Measurements from ENCODE around the gene EFCAB5.

Gene EFCAB5

DNA sequence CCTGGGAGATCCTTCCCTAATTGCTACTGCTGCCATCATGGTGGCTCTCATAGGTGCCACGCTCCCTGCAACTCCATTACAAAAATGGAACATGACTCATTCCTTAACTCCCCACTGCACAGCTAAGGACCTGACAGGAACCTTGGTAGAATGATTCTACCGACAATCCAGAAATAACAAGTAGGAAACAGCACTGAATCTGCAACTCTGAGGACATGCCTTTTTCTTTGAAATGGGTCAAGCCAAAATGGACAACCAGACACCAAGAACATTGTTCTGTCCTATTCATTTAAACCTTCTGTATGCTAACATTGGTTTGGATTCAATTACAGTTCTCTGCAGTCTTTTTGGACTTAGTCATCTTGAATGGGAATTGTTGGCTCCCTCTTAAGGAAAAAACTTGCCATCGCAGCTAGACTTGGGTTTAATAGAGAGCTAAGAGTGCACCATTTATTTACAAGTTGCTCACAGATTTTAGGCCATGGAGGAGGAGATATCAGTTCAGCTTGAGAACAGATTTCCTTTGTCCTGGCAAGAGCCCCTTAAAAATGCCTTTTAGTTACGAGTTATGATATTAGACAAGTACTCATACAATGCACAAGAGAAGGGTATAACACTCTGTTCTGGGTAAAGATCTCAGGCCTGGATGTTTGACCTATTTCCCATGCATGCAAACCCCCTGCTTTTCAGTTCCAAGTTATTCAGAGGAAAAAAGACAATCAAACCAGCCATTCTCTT is 154.2 kb downstream of the EFCAB5 start:
- H3K9ac ChIP-seq, result no peak overlapping the region
- no peak overlapping the region for H2AFZ ChIP-seq (ENCODE audit: low read depth)
- TF ChIP-seq, protein P1, sequence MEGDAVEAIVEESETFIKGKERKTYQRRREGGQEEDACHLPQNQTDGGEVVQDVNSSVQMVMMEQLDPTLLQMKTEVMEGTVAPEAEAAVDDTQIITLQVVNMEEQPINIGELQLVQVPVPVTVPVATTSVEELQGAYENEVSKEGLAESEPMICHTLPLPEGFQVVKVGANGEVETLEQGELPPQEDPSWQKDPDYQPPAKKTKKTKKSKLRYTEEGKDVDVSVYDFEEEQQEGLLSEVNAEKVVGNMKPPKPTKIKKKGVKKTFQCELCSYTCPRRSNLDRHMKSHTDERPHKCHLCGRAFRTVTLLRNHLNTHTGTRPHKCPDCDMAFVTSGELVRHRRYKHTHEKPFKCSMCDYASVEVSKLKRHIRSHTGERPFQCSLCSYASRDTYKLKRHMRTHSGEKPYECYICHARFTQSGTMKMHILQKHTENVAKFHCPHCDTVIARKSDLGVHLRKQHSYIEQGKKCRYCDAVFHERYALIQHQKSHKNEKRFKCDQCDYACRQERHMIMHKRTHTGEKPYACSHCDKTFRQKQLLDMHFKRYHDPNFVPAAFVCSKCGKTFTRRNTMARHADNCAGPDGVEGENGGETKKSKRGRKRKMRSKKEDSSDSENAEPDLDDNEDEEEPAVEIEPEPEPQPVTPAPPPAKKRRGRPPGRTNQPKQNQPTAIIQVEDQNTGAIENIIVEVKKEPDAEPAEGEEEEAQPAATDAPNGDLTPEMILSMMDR (conservative IDR thresholded peaks at IDR 0.05; ENCODE audit: low read depth, low read length), result peak; percentile 66
- H3K4me1 ChIP-seq (ENCODE audit: low read depth, poor library complexity, severe bottlenecking), result peaks cover 11% of the 10 kb centered on the region
- no peak overlapping the region for H3K27ac ChIP-seq
- no peaks in the 10 kb centered on the region for H3K79me2 ChIP-seq (ENCODE audit: insufficient read depth, low read depth)
- H3K4me2 ChIP-seq, result no peak overlapping the region
- no peak overlapping the region for H3K4me3 ChIP-seq (IDR thresholded peaks at IDR 0.05; ENCODE audit: insufficient read depth, low read depth, low read length)
- no peaks in the 10 kb centered on the region for H3K36me3 ChIP-seq (ENCODE audit: insufficient read depth)
- H3K27me3 ChIP-seq (ENCODE audit: insufficient read depth, low read depth), result no peaks in the 10 kb centered on the region; the same call in 1 of the 2 replicates
- no peaks in the 10 kb centered on the region for H4K20me1 ChIP-seq (ENCODE audit: insufficient read depth)

DNA sequence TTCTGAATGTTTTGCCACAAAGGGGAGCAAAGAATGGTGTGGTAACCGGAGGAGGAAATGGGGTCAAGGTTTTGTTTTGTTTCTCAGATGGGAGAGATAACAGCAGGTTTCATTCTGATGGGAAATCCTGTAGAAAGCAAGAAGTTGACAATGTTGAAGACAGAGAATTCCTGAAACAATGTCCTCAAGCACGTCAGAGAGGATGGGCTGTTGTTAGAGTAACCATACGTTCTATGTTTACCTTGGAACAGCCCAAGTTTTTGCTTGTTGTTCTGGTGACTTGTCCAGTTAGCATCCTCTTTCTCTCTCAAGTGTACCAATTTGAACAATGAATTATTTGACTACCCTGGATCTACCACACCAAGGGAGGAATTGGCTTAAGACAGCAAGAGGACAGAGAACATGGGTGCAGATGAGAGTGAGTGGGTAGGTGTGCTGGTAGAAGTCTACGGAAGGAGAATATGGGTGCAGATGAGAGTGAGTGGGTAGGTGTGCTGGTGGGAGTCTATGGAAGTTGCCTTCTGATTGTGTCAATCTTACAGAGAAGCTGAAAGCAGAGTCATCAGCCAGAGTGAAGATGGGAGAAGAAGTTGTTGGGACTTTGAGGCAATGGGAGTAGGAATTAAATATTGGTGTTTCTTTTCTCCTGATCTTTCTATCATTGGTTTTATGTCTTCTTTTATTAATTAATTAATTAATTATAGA is 160.4 kb downstream of the EFCAB5 start:
- no peak overlapping the region for H3K9ac ChIP-seq
- H4K20me1 ChIP-seq (ENCODE audit: insufficient read depth), result no peaks in the 10 kb centered on the region
- H3K36me3 ChIP-seq (ENCODE audit: insufficient read depth), result no peaks in the 10 kb centered on the region
- TF ChIP-seq, protein P1 (conservative IDR thresholded peaks at IDR 0.05; ENCODE audit: low read depth, low read length), result no peak
- H3K79me2 ChIP-seq (ENCODE audit: insufficient read depth, low read depth), result no peaks in the 10 kb centered on the region
- peaks cover 6% of the 10 kb centered on the region for H3K4me1 ChIP-seq (ENCODE audit: low read depth, poor library complexity, severe bottlenecking)
- no peak overlapping the region for H3K4me3 ChIP-seq (IDR thresholded peaks at IDR 0.05; ENCODE audit: insufficient read depth, low read depth, low read length)
- H3K4me2 ChIP-seq, result no peak overlapping the region
- no peak overlapping the region for H3K27ac ChIP-seq
- no peak overlapping the region for H2AFZ ChIP-seq (ENCODE audit: low read depth)
- H3K27me3 ChIP-seq (ENCODE audit: insufficient read depth, low read depth), result no peaks in the 10 kb centered on the region

DNA sequence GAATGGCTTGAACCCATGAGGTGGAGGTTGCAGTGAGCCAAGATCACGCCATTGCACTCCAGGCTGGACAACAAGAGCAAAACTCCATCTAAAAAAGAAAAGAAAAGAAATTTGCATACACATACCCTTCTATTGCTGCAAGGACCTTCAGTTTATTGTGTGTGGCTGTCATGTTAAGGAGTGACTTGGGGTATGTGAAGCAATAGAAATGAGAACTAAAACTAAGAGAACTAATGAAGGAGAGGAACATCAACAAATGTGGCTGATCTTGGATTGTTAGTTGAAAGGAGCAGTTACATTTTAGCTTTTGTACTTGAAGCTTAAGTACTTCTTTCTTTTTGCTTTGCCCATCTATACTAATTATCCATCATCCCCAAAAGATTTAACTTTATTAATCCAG is 162.5 kb downstream of the EFCAB5 start:
- H3K27me3 ChIP-seq (ENCODE audit: insufficient read depth, low read depth), result no peaks in the 10 kb centered on the region
- no peak overlapping the region for H3K27ac ChIP-seq
- H3K4me2 ChIP-seq, result no peak overlapping the region
- no peak overlapping the region for H3K9ac ChIP-seq
- H3K79me2 ChIP-seq (ENCODE audit: insufficient read depth, low read depth), result no peaks in the 10 kb centered on the region
- no peak overlapping the region for H2AFZ ChIP-seq (ENCODE audit: low read depth)
- H4K20me1 ChIP-seq (ENCODE audit: insufficient read depth), result no peaks in the 10 kb centered on the region
- TF ChIP-seq, protein P1 (conservative IDR thresholded peaks at IDR 0.05; ENCODE audit: low read depth, low read length), result no peak
- H3K4me3 ChIP-seq (IDR thresholded peaks at IDR 0.05; ENCODE audit: insufficient read depth, low read depth, low read length), result no peak overlapping the region
- no peaks in the 10 kb centered on the region for H3K36me3 ChIP-seq (ENCODE audit: insufficient read depth)
- H3K4me1 ChIP-seq (ENCODE audit: low read depth, poor library complexity, severe bottlenecking), result peaks cover 6% of the 10 kb centered on the region

DNA sequence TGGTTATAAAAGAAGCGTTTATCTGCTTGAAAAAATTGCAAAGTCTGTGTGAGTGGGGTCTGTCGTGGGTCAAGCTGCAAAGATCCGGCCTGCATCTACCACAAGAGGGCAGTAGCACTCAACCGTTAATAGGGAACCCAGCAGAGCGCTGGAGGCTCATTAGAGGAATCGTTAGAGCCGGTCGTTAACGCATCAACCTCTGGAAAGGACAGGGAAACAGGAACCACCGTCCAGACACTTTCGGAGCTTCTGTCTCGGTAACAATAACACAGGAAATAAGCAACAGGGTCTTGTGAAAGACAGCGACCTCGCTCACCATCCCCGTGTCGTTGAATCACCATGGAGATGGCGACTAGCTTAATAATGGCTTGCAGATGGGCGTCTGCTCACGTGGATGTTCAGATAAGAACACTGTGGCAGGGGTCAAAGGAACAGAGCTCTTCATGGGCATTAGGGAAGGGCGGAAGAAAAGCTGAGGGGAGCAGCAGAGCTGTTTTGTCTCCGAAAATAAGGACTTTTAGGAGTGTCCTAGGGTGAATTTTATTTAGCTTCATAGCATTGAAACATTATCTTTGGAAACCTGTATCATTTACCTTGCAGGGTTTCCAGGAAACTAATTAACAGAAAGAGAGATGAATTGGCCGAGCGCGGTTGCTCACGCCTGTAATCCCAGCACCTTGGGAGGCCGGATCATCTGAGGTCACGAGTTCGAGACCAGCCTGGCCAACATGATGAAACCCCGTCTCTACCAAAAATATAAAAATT is 163.3 kb downstream of the EFCAB5 start:
- no peaks in the 10 kb centered on the region for H4K20me1 ChIP-seq (ENCODE audit: insufficient read depth)
- peak overlapping the region; percentile 74 for H2AFZ ChIP-seq (ENCODE audit: low read depth)
- H3K4me3 ChIP-seq (IDR thresholded peaks at IDR 0.05; ENCODE audit: insufficient read depth, low read depth, low read length), result no peak overlapping the region
- H3K4me2 ChIP-seq, result peak overlapping the region; percentile 30
- no peaks in the 10 kb centered on the region for H3K79me2 ChIP-seq (ENCODE audit: insufficient read depth, low read depth)
- H3K9ac ChIP-seq, result no peak overlapping the region
- peaks cover 6% of the 10 kb centered on the region for H3K4me1 ChIP-seq (ENCODE audit: low read depth, poor library complexity, severe bottlenecking)
- no peaks in the 10 kb centered on the region for H3K27me3 ChIP-seq (ENCODE audit: insufficient read depth, low read depth)
- H3K36me3 ChIP-seq (ENCODE audit: insufficient read depth), result no peaks in the 10 kb centered on the region
- TF ChIP-seq, protein P1 (conservative IDR thresholded peaks at IDR 0.05; ENCODE audit: low read depth, low read length), result peak; percentile 96
- H3K27ac ChIP-seq, result no peak overlapping the region
